H1 (cell line): ENCODE measurements around the gene NAMPT. TPM values are rescaled to one million over a fixed set of nuclear protein-coding genes. Genes with fewer than 3 reads are reported as not detected.

Experiments
- CTCF ChIA-PET: fragments of 300-600 bp; sonication (Branson Sonifier 250); formaldehyde crosslinking; loops from one replicate; lab custom pipeline; 2021; ENCODE audit not compliant: partially characterized antibody; lab: Charles Lee
- POLR2A ChIA-PET: fragments of 300-600 bp; sonication (Branson Sonifier 250); formaldehyde crosslinking; loops from one replicate; lab custom pipeline; 2021; ENCODE audit warnings: inconsistent platforms; ENCODE audit not compliant: partially characterized antibody; lab: Charles Lee
- DNase-seq, 2 experiments: peaks; one replicate each; pipeline versions ENCODE4 v3.0.0 to v3.0.0-alpha.2; 2010 to 2022; ENCODE audit warnings: low spot score in 2 of 2, low read depth in 1 of 2, mixed read lengths in 1 of 2
- FAIRE-seq: peaks from 2 replicates; lab custom pipeline; 2011; peaks lifted over from hg19 to GRCh38; lab: Jason Lieb, UNC
- H2AFZ ChIP-seq: 2 replicates; pipeline ENCODE4 v1.8.1; 2012; ENCODE audit warnings: low read length, inconsistent platforms
- H2AK5ac ChIP-seq: 2 replicates; pipeline ENCODE4 v1.6.1; 2013; ENCODE audit warnings: low read depth, low read length
- H2BK120ac ChIP-seq: replicated peaks from 2 replicates; pipeline ENCODE3; 2013; ENCODE audit warnings: low read depth, low read length, inconsistent platforms
- H2BK12ac ChIP-seq: 2 replicates; pipeline ENCODE4 v1.6.1; 2013; ENCODE audit warnings: low read depth, low read length
- H2BK15ac ChIP-seq: 2 replicates; pipeline ENCODE4 v1.6.1; 2013; ENCODE audit warnings: low read length
- H2BK20ac ChIP-seq: 2 replicates; pipeline ENCODE4 v1.6.1; 2013; ENCODE audit warnings: low read length
- H2BK5ac ChIP-seq: 2 replicates; pipeline ENCODE4 v1.6.1; 2013; ENCODE audit warnings: low read depth, low read length
- H3K14ac ChIP-seq: 2 replicates; pipeline ENCODE4 v1.6.1; 2013; ENCODE audit warnings: inconsistent platforms; ENCODE audit not compliant: insufficient read length
- H3K18ac ChIP-seq: 2 replicates; pipeline ENCODE4 v1.6.1; 2013; ENCODE audit warnings: low read length; ENCODE audit errors: extremely low read depth
- H3K23ac ChIP-seq: 2 replicates; pipeline ENCODE4 v1.6.1; 2013; ENCODE audit warnings: inconsistent platforms; ENCODE audit not compliant: insufficient read length
- H3K23me2 ChIP-seq: 2 replicates; pipeline ENCODE4 v1.6.1; 2013; ENCODE audit warnings: low read depth, low read length
- H3K27ac ChIP-seq: 2 replicates; pipeline ENCODE4 v1.6.1; 2011; ENCODE audit warnings: low read depth, low read length, inconsistent platforms
- H3K27me3 ChIP-seq, 4 experiments: replicated peaks in 1 of 4; 1 replicate in 1 of 4; 2 replicates in 3 of 4; pipeline versions ENCODE4 v1.6.1 to v1.8.1; 2011 to 2013; ENCODE audit warnings: low read length in 3 of 4, mild to moderate bottlenecking in 3 of 4, inconsistent platforms in 2 of 4, mixed read lengths in 2 of 4, moderate library complexity in 1 of 4; ENCODE audit not compliant: control insufficient read depth in 3 of 4, insufficient read depth in 3 of 4; ENCODE audit errors: extremely low read depth in 1 of 4
- H3K36me3 ChIP-seq, 4 experiments: 2 replicates each; pipeline versions ENCODE4 v1.6.1 to v1.8.1; 2011 to 2013; ENCODE audit warnings: mild to moderate bottlenecking in 4 of 4, low read length in 3 of 4, moderate library complexity in 2 of 4, control low read depth in 1 of 4, inconsistent platforms in 1 of 4; ENCODE audit not compliant: insufficient read depth in 4 of 4, control insufficient read depth in 2 of 4
- H3K4ac ChIP-seq: replicated peaks from 2 replicates; pipeline ENCODE3; 2013; ENCODE audit warnings: low read length, low read depth, mixed read lengths, inconsistent platforms; ENCODE audit not compliant: insufficient read length
- H3K4me1 ChIP-seq, 4 experiments: replicated peaks in 1 of 4; 1 replicate in 1 of 4; 2 replicates in 3 of 4; pipeline versions ENCODE4 v1.6.1 to v1.8.1; 2011 to 2013; ENCODE audit warnings: low read length in 3 of 4, inconsistent platforms in 2 of 4, mixed read lengths in 1 of 4; ENCODE audit not compliant: insufficient read depth in 4 of 4, control insufficient read depth in 3 of 4
- H3K4me2 ChIP-seq, 2 experiments: 2 replicates each; pipeline versions ENCODE4 v1.6.1 to v1.8.1; 2011 to 2013; ENCODE audit warnings: low read depth in 2 of 2, low read length in 2 of 2, control low read depth in 1 of 2, inconsistent platforms in 1 of 2, mild to moderate bottlenecking in 1 of 2; ENCODE audit not compliant: insufficient read depth in 1 of 2
- H3K4me3 ChIP-seq, 4 experiments: fragments of 200-600, 300-600 bp in 1 of 4; sonication (generic), shearing (Covaris generic), sonication (Bioruptor Twin) in 1 of 4; 2 replicates each; pipeline versions ENCODE4 v1.5.1 to v1.8.1; 2011 to 2016; ENCODE audit warnings: low read length in 4 of 4, low read depth in 3 of 4, control low read depth in 2 of 4, inconsistent platforms in 2 of 4, mild to moderate bottlenecking in 2 of 4, mixed read lengths in 1 of 4, moderate library complexity in 1 of 4; ENCODE audit not compliant: insufficient read depth in 2 of 4; ENCODE audit errors: extremely low read depth in 1 of 4
- H3K56ac ChIP-seq: replicated peaks from 2 replicates; pipeline ENCODE3; 2013; ENCODE audit warnings: low read depth, mild to moderate bottlenecking, mixed read lengths, low read length, inconsistent platforms; ENCODE audit not compliant: insufficient read length
- H3K79me1 ChIP-seq: 2 replicates; pipeline ENCODE4 v1.6.1; 2013; ENCODE audit warnings: low read depth, low read length, control low read depth
- H3K79me2 ChIP-seq, 2 experiments: 2 replicates each; pipeline versions ENCODE4 v1.6.1 to v1.8.1; 2012 to 2013; ENCODE audit warnings: low read length in 2 of 2, mild to moderate bottlenecking in 2 of 2, inconsistent platforms in 1 of 2; ENCODE audit not compliant: insufficient read depth in 2 of 2, control insufficient read depth in 1 of 2
- H3K9ac ChIP-seq, 4 experiments: replicated peaks in 1 of 4; 1 replicate in 1 of 4; 2 replicates in 3 of 4; pipeline versions ENCODE4 v1.6.1 to v1.8.1; 2011 to 2013; ENCODE audit warnings: low read depth in 3 of 4, low read length in 3 of 4, control low read depth in 2 of 4, mild to moderate bottlenecking in 2 of 4, moderate library complexity in 2 of 4, inconsistent platforms in 1 of 4; ENCODE audit errors: extremely low read depth in 1 of 4
- H3K9me3 ChIP-seq, 2 experiments: 2 replicates each; pipeline versions ENCODE4 v1.6.1 to v1.8.1; 2012 to 2013; ENCODE audit warnings: mild to moderate bottlenecking in 2 of 2, moderate library complexity in 2 of 2, control low read depth in 1 of 2, inconsistent platforms in 1 of 2, low read depth in 1 of 2, low read length in 1 of 2, mixed read lengths in 1 of 2; ENCODE audit not compliant: insufficient read depth in 2 of 2
- H4K20me1 ChIP-seq, 2 experiments: replicated peaks in 1 of 2; 2 replicates each; pipeline versions ENCODE3 to v1.8.1; 2011 to 2013; ENCODE audit warnings: inconsistent platforms in 2 of 2, low read length in 2 of 2, mild to moderate bottlenecking in 1 of 2; ENCODE audit not compliant: insufficient read depth in 2 of 2, control insufficient read depth in 1 of 2
- H4K5ac ChIP-seq: 2 replicates; pipeline ENCODE4 v1.6.1; 2013; ENCODE audit warnings: low read length, low read depth, mixed read lengths, inconsistent platforms; ENCODE audit not compliant: insufficient read length
- H4K8ac ChIP-seq: 2 replicates; pipeline ENCODE4 v1.8.0; 2013; ENCODE audit warnings: mild to moderate bottlenecking, moderate library complexity, low read length, inconsistent platforms; ENCODE audit not compliant: insufficient read depth; ENCODE audit errors: extremely low read depth
- H4K91ac ChIP-seq: replicated peaks from 2 replicates; pipeline ENCODE3; 2013; ENCODE audit warnings: low read length, mixed read lengths, inconsistent platforms; ENCODE audit not compliant: insufficient read length
- ATF2 ChIP-seq: IDR thresholded peaks from 2 replicates; pipeline ENCODE4 v1.6.1; 2012; ENCODE audit warnings: low read length, inconsistent platforms
- CBX8 ChIP-seq: fragments of 300-800, 300-1000 bp; sonication (generic); IDR thresholded peaks from 2 replicates; pipeline ENCODE4 v1.7.1; 2016; ENCODE audit warnings: low read depth, low read length, borderline replicate concordance
- EZH2 ChIP-seq: fragments of 200-600 bp; sonication (generic); IDR thresholded peaks from 2 replicates; pipeline ENCODE4 v1.7.1; 2012; ENCODE audit warnings: low read depth, mild to moderate bottlenecking, moderate library complexity, low read length, inconsistent platforms; ENCODE audit not compliant: severe bottlenecking
- HDAC2 ChIP-seq, 2 experiments: fragments of 300-600 bp in 1 of 2; sonication (generic) in 1 of 2; IDR thresholded peaks; 2 replicates each; pipeline ENCODE4 v1.6.1; 2011 to 2012; ENCODE audit warnings: low read depth in 2 of 2, low read length in 2 of 2, mild to moderate bottlenecking in 2 of 2, moderate library complexity in 2 of 2, borderline replicate concordance in 1 of 2, inconsistent platforms in 1 of 2
- JUND ChIP-seq: IDR thresholded peaks from 2 replicates; pipeline ENCODE4 v1.6.1; 2011; ENCODE audit warnings: mild to moderate bottlenecking, improper control_type of control experiment, low read length
- PHF8 ChIP-seq: fragments of 200-600 bp; sonication (generic); conservative IDR thresholded peaks from 2 replicates; pipeline ENCODE4 v1.7.1; 2012; ENCODE audit warnings: low read depth, mild to moderate bottlenecking, inconsistent platforms, low read length, moderate library complexity
- TAF1 ChIP-seq: IDR thresholded peaks from 2 replicates; pipeline ENCODE4 v1.6.1; 2011; ENCODE audit warnings: mild to moderate bottlenecking, low read depth, low read length
- WGBS, 2 experiments: shearing (Covaris generic) in 1 of 2; methylation state at CpG; one replicate each; pipeline versions ENCODE4 v1.1.6 to v1.1.7; 2013 to 2015; ENCODE audit warnings: low lambda C conversion rate in 2 of 2, mixed read lengths in 2 of 2, inconsistent platforms in 1 of 2, low coverage in 1 of 2, missing lambda C conversion rate in 1 of 2; ENCODE audit not compliant: insufficient replicate concordance in 2 of 2, insufficient coverage in 1 of 2, insufficient read length in 1 of 2; ENCODE audit errors: extremely low coverage in 1 of 2, missing lambda C conversion rate in 1 of 2; 5-methylcytosine and 5-hydroxymethylcytosine counted together
- polyA plus RNA-seq, 7 experiments: library from polyadenylated mRNA; depleted of rRNA in 3 of 7; stranded (reverse) in 5 of 7; unstranded in 2 of 7; fragments of >200 nt in 5 of 7; fragments of 200-250 nt in 2 of 7; gene quantifications; 1 replicate in 5 of 7; 2 replicates in 1 of 7; 4 replicates in 1 of 7; pipeline versions ENCODE4 v1.2.1 to v1.2.3, GENCODE V29; 2011 to 2013; ENCODE audit warnings: missing spikeins in 2 of 7, mixed read lengths in 2 of 7
- total RNA-seq: library from RNA; stranded (reverse); fragmentation: NEBNext Ultra II Directional; extraction: Animal tissue kit (Norgen Biotek cat#: 25700); gene quantifications from 2 replicates; pipeline ENCODE4 v1.2.1, GENCODE V29; 2021

NAMPT gene
- total and polyA plus RNA-seq, 2 of the 8 experiments (the other 6 are each of a cell fraction or from before 2014, with no cell fraction given): 15.4 to 95.9 TPM

DNA sequence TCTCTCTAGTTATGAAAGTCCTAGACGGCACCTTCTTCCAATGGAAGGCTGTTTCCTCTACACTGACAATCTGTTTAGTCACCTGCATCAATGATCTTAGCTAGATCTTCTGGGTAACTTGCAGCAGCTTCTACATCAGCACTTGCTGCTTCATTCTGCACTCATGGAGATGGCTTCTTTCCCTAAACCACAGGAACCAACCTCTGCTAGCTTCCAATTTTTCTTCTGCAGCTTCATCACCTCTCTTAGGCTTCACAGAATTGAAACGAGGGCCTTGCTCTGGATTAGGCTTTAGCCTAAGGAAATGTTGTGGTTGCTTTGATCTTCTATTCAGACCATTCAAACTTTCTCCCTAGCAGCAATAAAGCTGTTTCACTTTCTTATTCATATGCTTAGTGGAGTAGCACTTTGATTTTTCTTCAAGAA, 24.6 kb downstream of the NAMPT start:
- no peak overlapping the region for H3K4me2 ChIP-seq
- H2BK120ac ChIP-seq: no peak overlapping the region
- H2BK12ac ChIP-seq: no peak overlapping the region
- H3K23ac ChIP-seq: no peak overlapping the region
- H3K79me2 ChIP-seq: no peaks in the 10 kb centered on the region
- H2AK5ac ChIP-seq: no peak overlapping the region
- no peak overlapping the region for H3K18ac ChIP-seq
- H3K4ac ChIP-seq: no peak overlapping the region
- no peak overlapping the region for H2AFZ ChIP-seq
- H2BK20ac ChIP-seq: no peak overlapping the region
- ChIA-PET POLR2A (no interaction called here), CTCF (no interaction called here)
- H3K9me3 ChIP-seq: no peaks in the 10 kb centered on the region
- H3K23me2 ChIP-seq: no peaks in the 10 kb centered on the region
- no peak overlapping the region for H4K5ac ChIP-seq
- no peak overlapping the region for H3K9ac ChIP-seq
- no peak overlapping the region for H3K27ac ChIP-seq
- no peak overlapping the region for H4K91ac ChIP-seq
- FAIRE-seq (no peak), DNase-seq (no peak)
- H3K4me3 ChIP-seq: no peak overlapping the region
- H3K56ac ChIP-seq: no peak overlapping the region
- H3K79me1 ChIP-seq: no peaks in the 10 kb centered on the region
- H3K4me1 ChIP-seq: no peaks in the 10 kb centered on the region
- H4K8ac ChIP-seq: no peak overlapping the region
- no peak overlapping the region for H2BK5ac ChIP-seq
- no peak overlapping the region for H2BK15ac ChIP-seq
- H3K14ac ChIP-seq: no peak overlapping the region
- WGBS, 2 experiments: 88% methylated on average over 2 of the region's 2 CpGs; no CpG with 5 or more reads in 1 of the 2 experiments
- no peaks in the 10 kb centered on the region for H3K27me3 ChIP-seq
- TF ChIP-seq HDAC2 (IDR thresholded peaks at IDR 0.05; ENCODE audit: borderline replicate concordance in 1 of 2, low read depth in 2 of 2, low read length in 2 of 2) (no peak), TAF1 (no peak), ATF2 (no peak), PHF8 (no peak), EZH2 (no peak), JUND (no peak), CBX8 (no peak)
- no peaks in the 10 kb centered on the region for H4K20me1 ChIP-seq
- peaks cover 0 to 51% (median 22%) of the 10 kb centered on the region in 4 experiments; a peak in 6 of 8 replicates for H3K36me3 ChIP-seq
